Activated CD8-positive, alpha-beta memory T cell treated with anti-CD3 and anti-CD28 coated beads, Interleukin-2, amount 10 ng/mL, durations not matched to agents 7 days and 5 days (primary cell): Measurements from ENCODE around the gene PLPPR4. TPM values are rescaled to one million over a fixed set of nuclear protein-coding genes. Genes with fewer than 3 reads are reported as not detected.
"Not testable (repeated sequence)": the region's sequence is repeated elsewhere in the genome, so short reads cannot be mapped to it uniquely, and the experiment has no call there.

Source experiments
- ATAC-seq: fragments of 150-1000 bp; cut with Tn5 transposase; one replicate; pipeline ENCODE4 v1.10.0; 2021; ENCODE audit warnings: moderate library complexity
- CTCF ChIA-PET: fragments of 350-600 bp; sonication (Branson Sonifier 250); formaldehyde crosslinking; loops from one replicate; lab custom pipeline; 2021; ENCODE audit warnings: antibody characterized with exemption; lab: Charles Lee
- DNase-seq: peaks from one replicate; pipeline ENCODE4 v3.0.0-alpha.2; 2020
- H3K27ac Mint-ChIP-seq: one replicate; pipeline ENCODE4 v1.8.0; 2021; ENCODE audit warnings: mild to moderate bottlenecking, mixed read lengths
- H3K27me3 Mint-ChIP-seq: one replicate; pipeline ENCODE4 v1.8.0; 2021; ENCODE audit warnings: mixed read lengths
- H3K36me3 Mint-ChIP-seq: one replicate; pipeline ENCODE4 v1.8.0; 2021; ENCODE audit warnings: mild to moderate bottlenecking, mixed read lengths
- H3K4me1 Mint-ChIP-seq: one replicate; pipeline ENCODE4 v1.8.0; 2021; ENCODE audit warnings: mixed read lengths
- H3K4me3 Mint-ChIP-seq: one replicate; pipeline ENCODE4 v1.8.0; 2021; ENCODE audit warnings: mild to moderate bottlenecking, moderate library complexity, mixed read lengths
- H3K9me3 Mint-ChIP-seq: one replicate; pipeline ENCODE4 v1.8.0; 2022; ENCODE audit warnings: low read depth, mixed read lengths
- total RNA-seq, 2 experiments: library from RNA; stranded (reverse); gene quantifications; one replicate each; pipeline ENCODE4 v1.2.3, GENCODE V29; 2021

PLPPR4 gene
- total RNA-seq, 2 experiments from 2014 or later, result not detected

GRCh38 chr1:99281105-99281504, 16.8 kb downstream of the PLPPR4 start:
- no peak for ATAC-seq
- H3K27me3 Mint-ChIP-seq, result no peaks in the 10 kb centered on the region
- H3K4me3 Mint-ChIP-seq, result no peak overlapping the region
- CTCF ChIA-PET, result no interaction called here
- H3K27ac Mint-ChIP-seq, result no peak overlapping the region
- no peaks in the 10 kb centered on the region for H3K4me1 Mint-ChIP-seq
- DNase-seq, result no peak
- H3K36me3 Mint-ChIP-seq, result no peaks in the 10 kb centered on the region
- no peaks in the 10 kb centered on the region for H3K9me3 Mint-ChIP-seq

DNA sequence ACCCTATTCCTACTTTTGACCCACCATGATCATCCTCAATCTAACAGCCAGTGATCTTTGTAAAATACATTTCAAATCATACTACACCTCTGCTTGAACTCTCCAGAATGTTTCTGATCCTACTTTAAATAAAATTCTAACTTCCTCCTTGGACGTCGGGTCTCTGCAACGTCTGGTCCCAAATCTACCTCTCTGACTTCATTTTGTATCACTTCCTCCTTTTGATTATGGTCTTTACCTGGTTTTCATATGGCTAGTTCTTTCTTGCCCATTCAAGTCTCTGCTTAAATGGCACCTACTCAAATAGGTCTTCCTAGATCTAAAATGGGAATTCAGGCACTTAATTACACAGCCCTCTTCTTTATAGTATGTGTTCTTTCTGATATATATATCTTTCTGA, 18.2 kb downstream of the PLPPR4 start:
- no peak for DNase-seq
- no peaks in the 10 kb centered on the region for H3K4me1 Mint-ChIP-seq
- H3K27ac Mint-ChIP-seq, result no peak overlapping the region
- H3K4me3 Mint-ChIP-seq, result no peak overlapping the region
- CTCF ChIA-PET, result no interaction called here
- no peaks in the 10 kb centered on the region for H3K9me3 Mint-ChIP-seq
- ATAC-seq, result no peak
- no peaks in the 10 kb centered on the region for H3K36me3 Mint-ChIP-seq
- no peaks in the 10 kb centered on the region for H3K27me3 Mint-ChIP-seq

DNA sequence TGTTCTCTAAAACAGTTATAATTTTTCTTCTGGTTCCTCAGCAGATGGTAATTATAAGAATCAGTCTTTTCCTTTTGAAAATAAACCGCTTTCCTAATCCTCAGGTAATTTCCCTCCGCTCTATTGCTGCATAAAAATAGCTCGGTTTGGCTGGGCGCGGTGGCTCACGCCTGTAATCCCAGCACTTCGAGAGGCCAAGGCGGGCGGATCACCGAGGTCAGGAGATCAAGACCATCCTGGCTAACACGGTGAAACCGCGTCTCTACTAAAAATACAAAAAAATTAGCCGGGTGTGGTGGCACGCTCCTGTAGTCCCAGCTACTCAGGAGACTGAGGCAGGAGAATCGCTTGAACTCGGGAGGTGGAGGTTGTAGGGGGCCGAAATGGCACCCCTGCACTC, 19.2 kb downstream of the PLPPR4 start:
- H3K4me1 Mint-ChIP-seq, H3K27ac Mint-ChIP-seq, CTCF ChIA-PET, H3K4me3 Mint-ChIP-seq, H3K27me3 Mint-ChIP-seq, H3K9me3 Mint-ChIP-seq, H3K36me3 Mint-ChIP-seq, ATAC-seq, DNase-seq: not testable (repeated sequence)

DNA sequence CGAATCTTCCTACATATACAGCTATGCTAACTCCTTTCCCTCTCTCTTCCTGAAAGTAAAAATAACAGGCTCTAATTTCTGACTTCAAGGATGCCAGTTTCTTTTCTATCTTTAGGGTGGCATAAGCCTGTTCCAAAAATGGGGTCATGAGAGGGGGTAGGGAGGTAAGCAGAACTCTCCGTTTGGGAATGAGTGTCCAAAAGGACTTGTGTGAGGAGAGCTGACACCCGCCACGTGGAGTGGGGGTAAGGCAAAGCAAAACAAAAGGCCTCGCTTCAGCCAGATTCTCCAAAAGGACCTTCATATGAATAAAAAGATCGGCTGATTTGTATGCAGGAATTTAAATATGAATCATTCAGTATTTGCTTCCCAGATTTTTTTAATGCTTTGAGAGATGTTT, 28.6 kb downstream of the PLPPR4 start:
- DNase-seq, result no peak
- no peak for ATAC-seq
- no peaks in the 10 kb centered on the region for H3K4me1 Mint-ChIP-seq
- no peaks in the 10 kb centered on the region for H3K36me3 Mint-ChIP-seq
- H3K27ac Mint-ChIP-seq, result no peak overlapping the region
- no peaks in the 10 kb centered on the region for H3K9me3 Mint-ChIP-seq
- H3K4me3 Mint-ChIP-seq, result no peak overlapping the region
- H3K27me3 Mint-ChIP-seq, result no peaks in the 10 kb centered on the region
- CTCF ChIA-PET, result no interaction called here

- CTCF ChIA-PET, result no interaction called here
- DNase-seq, result no peak
- Mint-ChIP-seq H3K4me1 (no peaks in the 10 kb centered on the region), H3K36me3 (no peaks in the 10 kb centered on the region), H3K9me3 (no peaks in the 10 kb centered on the region), H3K27me3 (no peaks in the 10 kb centered on the region), H3K27ac (no peak overlapping the region), H3K4me3 (no peak overlapping the region)
- no peak for ATAC-seq
These were observed 33.6 kb downstream of the PLPPR4 start for GRCh38 chr1:99297923-99298322.

DNA sequence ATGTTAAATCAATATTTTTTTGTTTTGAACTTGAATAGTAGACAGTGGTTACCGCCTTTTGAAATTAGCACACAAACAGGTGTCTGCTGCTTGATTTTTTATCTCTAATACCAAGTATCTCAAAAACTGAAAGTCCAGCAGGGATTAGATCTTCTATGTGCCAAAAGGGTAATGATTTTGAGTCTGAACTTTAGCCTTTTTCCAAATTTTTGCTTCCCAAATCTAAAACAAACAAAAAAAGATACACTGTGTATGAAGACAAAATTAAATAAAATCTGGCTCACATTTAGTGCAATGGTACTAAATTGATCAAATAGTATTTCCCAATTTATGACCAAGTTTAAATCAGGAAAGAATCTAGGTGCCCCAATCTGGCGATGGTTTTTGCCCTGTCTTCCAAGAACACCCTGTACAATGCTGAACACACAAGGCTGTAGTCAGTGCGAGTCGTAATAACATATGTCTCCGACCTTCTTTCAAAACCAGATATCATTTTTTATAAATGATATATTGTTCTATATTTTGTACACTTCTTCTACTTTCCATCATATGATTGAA, 40.5 kb downstream of the PLPPR4 start:
- ATAC-seq, result no peak
- H3K27ac Mint-ChIP-seq, result no peak overlapping the region
- no peak overlapping the region for H3K4me3 Mint-ChIP-seq

GRCh38 chr1:99305626-99306025, 41.3 kb downstream of the PLPPR4 start:
- H3K4me3 Mint-ChIP-seq, result no peak overlapping the region
- CTCF ChIA-PET, result no interaction called here
- DNase-seq (no peak), ATAC-seq (no peak)
- H3K27ac Mint-ChIP-seq, result no peak overlapping the region
- peaks cover 2% of the 10 kb centered on the region for H3K9me3 Mint-ChIP-seq
- no peaks in the 10 kb centered on the region for H3K36me3 Mint-ChIP-seq
- no peaks in the 10 kb centered on the region for H3K27me3 Mint-ChIP-seq
- no peaks in the 10 kb centered on the region for H3K4me1 Mint-ChIP-seq

More for the DNA sequence above, 40.5 kb downstream of the PLPPR4 start:
- CTCF ChIA-PET, result no interaction called here
- peaks cover 2% of the 10 kb centered on the region for H3K9me3 Mint-ChIP-seq
- no peak for DNase-seq
- no peaks in the 10 kb centered on the region for H3K36me3 Mint-ChIP-seq
- no peaks in the 10 kb centered on the region for H3K4me1 Mint-ChIP-seq
- H3K27me3 Mint-ChIP-seq, result no peaks in the 10 kb centered on the region

DNA sequence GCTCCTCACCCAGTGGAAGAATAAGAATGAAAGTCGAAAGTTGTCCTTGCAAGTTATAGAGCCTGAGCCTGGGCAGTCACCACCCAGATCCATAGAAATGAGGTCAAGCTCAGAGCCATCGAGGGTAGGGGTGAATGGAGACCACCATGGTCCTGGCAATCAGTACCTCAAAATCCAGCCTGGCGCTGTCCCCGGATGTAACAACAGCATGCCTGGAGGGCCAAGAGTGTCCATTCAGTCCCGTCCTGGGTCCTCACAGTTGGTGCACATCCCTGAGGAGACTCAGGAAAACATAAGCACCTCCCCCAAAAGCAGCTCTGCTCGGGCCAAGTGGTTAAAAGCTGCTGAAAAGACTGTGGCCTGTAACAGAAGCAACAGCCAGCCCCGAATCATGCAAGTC, 41.8 kb downstream of the PLPPR4 start:
- peaks cover 2% of the 10 kb centered on the region for H3K9me3 Mint-ChIP-seq
- CTCF ChIA-PET, result no interaction called here
- no peaks in the 10 kb centered on the region for H3K27me3 Mint-ChIP-seq
- no peak for ATAC-seq
- no peak overlapping the region for H3K4me3 Mint-ChIP-seq
- H3K4me1 Mint-ChIP-seq, result no peaks in the 10 kb centered on the region
- H3K27ac Mint-ChIP-seq, result no peak overlapping the region
- DNase-seq, result no peak
- no peaks in the 10 kb centered on the region for H3K36me3 Mint-ChIP-seq

DNA sequence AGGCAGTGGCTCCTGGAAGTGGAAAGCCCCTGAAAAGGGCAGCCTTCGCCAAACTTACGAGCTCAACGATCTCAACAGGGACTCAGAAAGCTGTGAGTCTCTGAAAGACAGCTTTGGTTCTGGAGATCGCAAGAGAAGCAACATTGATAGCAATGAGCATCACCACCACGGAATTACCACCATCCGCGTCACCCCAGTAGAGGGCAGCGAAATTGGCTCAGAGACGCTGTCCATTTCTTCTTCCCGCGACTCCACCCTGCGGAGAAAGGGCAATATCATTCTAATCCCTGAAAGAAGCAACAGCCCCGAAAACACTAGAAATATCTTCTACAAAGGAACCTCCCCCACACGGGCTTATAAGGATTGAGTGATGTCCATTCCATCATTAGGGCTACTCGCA, 42.4 kb downstream of the PLPPR4 start:
- Mint-ChIP-seq H3K27me3 (no peaks in the 10 kb centered on the region), H3K9me3 (peaks cover 2% of the 10 kb centered on the region), H3K27ac (no peak overlapping the region), H3K4me1 (no peaks in the 10 kb centered on the region), H3K36me3 (no peaks in the 10 kb centered on the region), H3K4me3 (no peak overlapping the region)
- DNase-seq (no peak), ATAC-seq (no peak)
- CTCF ChIA-PET, result no interaction called here

DNA sequence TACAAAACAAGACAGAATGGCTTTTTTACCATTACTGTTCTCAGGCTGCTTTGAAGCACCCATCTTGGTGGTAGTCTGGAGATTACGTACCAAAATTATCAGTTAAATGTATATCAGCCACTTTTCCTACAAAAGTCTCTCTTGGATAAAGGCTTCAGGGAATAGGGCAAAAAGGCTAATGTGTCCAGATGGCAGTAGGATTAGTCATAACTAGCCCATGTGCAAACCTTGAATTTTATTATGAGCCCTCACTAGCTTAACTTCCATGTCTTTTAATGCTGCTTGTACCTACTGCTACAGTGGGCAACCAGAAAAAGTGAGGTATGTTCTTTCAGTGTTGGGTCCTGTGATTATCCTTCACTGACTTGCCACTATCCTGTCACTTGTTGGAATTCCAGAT, 51.0 kb downstream of the PLPPR4 start:
- no peak overlapping the region for H3K27ac Mint-ChIP-seq
- no peaks in the 10 kb centered on the region for H3K9me3 Mint-ChIP-seq
- CTCF ChIA-PET, result no interaction called here
- H3K4me3 Mint-ChIP-seq, result no peak overlapping the region
- ATAC-seq, result no peak
- H3K36me3 Mint-ChIP-seq, result no peaks in the 10 kb centered on the region
- H3K4me1 Mint-ChIP-seq, result no peaks in the 10 kb centered on the region
- DNase-seq, result no peak
- H3K27me3 Mint-ChIP-seq, result no peaks in the 10 kb centered on the region

DNA sequence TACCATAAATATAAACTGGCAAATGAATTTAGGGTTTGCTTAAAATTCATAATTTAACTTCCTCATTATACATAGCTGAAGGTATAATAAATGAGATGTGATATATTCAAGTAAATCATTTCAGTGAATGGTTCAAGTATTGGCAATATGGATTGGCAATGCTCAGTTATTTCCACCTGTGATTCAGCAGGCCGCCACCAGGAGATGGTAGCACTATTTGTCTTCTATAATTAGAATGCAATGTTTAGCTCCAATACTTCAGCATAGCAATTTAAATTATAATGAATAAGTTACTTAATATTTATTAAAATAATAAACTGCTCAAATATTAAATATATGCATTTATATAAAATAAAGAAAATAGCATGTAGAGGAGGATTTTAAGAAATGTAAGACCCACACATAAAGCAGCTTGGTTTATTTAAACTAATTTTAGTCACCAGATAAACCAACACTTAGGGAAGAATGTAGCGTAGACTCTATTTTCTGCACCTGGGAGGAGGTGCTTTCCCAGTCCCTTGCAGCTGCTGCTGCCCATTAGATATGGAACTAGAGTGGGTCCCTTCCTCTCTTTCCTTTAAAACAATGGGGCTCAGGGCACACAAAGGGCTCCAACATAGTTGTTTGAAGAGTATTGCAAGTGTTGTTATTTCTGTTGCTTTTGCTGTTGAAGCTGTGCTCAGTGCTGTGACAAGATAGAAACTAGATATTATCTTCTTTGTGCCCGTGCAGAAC, 62.1 kb downstream of the PLPPR4 start:
- no peaks in the 10 kb centered on the region for H3K27me3 Mint-ChIP-seq
- DNase-seq (no peak), ATAC-seq (no peak)
- H3K36me3 Mint-ChIP-seq, result no peaks in the 10 kb centered on the region
- no peaks in the 10 kb centered on the region for H3K4me1 Mint-ChIP-seq
- CTCF ChIA-PET, result no interaction called here
- no peak overlapping the region for H3K4me3 Mint-ChIP-seq
- H3K9me3 Mint-ChIP-seq, result no peaks in the 10 kb centered on the region
- H3K27ac Mint-ChIP-seq, result no peak overlapping the region

DNA sequence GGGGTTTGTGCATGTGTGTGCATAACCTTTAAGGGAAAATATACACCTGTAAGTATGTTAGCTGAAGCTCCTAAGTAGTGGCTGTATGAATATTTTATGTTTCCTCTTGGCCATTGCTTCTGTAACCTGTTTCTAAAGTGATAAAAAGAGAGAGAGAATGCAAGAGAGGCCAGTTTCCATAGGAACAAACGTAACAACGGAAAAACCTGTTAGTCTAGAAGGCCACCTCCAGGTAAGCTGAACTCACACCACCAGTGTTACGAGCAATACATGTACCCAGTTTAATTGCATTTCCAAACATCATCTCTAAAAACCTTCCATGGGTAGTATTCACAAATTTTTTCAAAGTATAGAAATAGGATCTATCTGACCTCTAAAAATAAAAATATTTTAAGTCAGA, 63.1 kb downstream of the PLPPR4 start:
- no peak for DNase-seq
- H3K9me3 Mint-ChIP-seq, result no peaks in the 10 kb centered on the region
- no peaks in the 10 kb centered on the region for H3K36me3 Mint-ChIP-seq
- H3K27me3 Mint-ChIP-seq, result no peaks in the 10 kb centered on the region
- ATAC-seq, result no peak
- no peak overlapping the region for H3K27ac Mint-ChIP-seq
- H3K4me3 Mint-ChIP-seq, result no peak overlapping the region
- CTCF ChIA-PET, result no interaction called here
- no peaks in the 10 kb centered on the region for H3K4me1 Mint-ChIP-seq

DNA sequence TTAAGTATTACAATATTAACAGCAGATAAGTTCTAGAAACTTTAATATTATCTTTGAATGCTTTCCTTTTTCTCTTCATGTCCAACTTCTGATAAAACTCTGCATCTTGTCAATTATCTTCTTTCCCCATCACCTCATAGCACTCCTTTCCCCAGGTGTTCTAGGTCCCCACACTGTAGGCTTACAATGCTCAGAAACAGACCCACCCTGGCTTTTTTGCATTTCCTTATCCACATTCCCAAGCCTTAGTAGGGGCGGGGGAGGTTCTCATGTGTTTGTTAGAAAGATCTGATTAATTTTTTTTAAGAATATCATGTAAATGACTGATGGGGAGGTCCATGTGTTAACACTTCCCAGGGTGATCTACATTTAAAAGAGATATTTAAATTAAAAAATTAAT, 63.9 kb downstream of the PLPPR4 start:
- CTCF ChIA-PET, result no interaction called here
- no peaks in the 10 kb centered on the region for H3K36me3 Mint-ChIP-seq
- no peaks in the 10 kb centered on the region for H3K9me3 Mint-ChIP-seq
- no peak overlapping the region for H3K4me3 Mint-ChIP-seq
- no peak for DNase-seq
- H3K27ac Mint-ChIP-seq, result no peak overlapping the region
- H3K27me3 Mint-ChIP-seq, result no peaks in the 10 kb centered on the region
- ATAC-seq, result no peak
- H3K4me1 Mint-ChIP-seq, result no peaks in the 10 kb centered on the region

DNA sequence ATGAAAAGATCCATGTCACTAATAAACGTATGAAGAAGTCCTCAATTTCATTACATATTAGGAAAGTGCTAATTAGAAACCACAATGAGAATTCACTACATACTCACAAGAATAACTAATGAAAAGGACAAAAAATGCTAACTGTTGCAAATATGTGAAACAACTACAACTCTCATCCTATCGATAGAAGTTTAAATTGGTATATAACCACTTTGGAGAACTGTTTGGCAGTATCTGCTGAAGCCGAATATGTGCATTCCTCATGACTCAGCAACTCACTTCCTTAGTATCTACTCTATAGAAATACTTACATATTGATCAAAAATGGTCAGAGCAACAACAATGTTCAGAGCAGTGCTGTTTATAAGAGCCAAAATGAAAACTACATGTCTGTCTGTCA, 66.8 kb downstream of the PLPPR4 start:
- CTCF ChIA-PET, result no interaction called here
- Mint-ChIP-seq H3K27ac (no peak overlapping the region), H3K36me3 (no peaks in the 10 kb centered on the region), H3K27me3 (no peaks in the 10 kb centered on the region), H3K4me3 (no peak overlapping the region), H3K9me3 (no peaks in the 10 kb centered on the region), H3K4me1 (no peaks in the 10 kb centered on the region)
- no peak for DNase-seq
- no peak for ATAC-seq
